ENCODE results near the gene RPGR. TPM values are rescaled to one million over a fixed set of nuclear protein-coding genes. Genes with fewer than 3 reads are reported as not detected.

RPGR gene
- total and polyA plus RNA-seq, 2 donors from 2014 or later = 5.4 to 23.0 TPM

DNA sequence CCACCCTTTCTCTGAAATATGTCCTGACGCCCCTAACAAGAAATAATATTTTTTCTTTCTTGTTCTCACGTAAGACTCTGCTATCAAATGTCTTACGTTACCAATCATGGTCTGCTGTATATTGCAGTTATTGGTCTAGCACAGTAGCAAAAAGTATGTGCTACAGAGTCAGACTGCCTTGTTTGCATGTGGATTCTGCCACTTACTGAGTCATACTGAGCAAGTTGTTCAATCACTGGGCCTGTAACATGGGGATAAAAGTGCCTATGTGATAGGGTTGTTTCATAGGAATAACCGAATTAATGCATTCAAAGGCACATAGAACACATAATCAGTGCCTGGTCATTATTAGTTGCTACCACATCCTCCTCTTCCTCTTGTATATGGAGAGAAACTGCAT lies 14.1 kb downstream of the RPGR start:
- Histone ChIP-seq H3K9me3 (ENCODE audit: control insufficient read depth in 2 of 3, insufficient read depth in 1 of 3, low read length in 3 of 3) (no peaks in the 10 kb centered on the region), H3K4me3 (ENCODE audit: low read length in 3 of 3) (no peak overlapping the region), H3K27me3 (ENCODE audit: control insufficient read depth, insufficient read depth, low read length) (no peaks in the 10 kb centered on the region), H3K36me3 (ENCODE audit: control insufficient read depth in 2 of 3, insufficient read depth in 3 of 3, low read length in 3 of 3) (no peaks in the 10 kb centered on the region), H3K27ac (ENCODE audit: low read depth in 2 of 2, low read length in 2 of 2) (no peak overlapping the region), H3K4me1 (ENCODE audit: control insufficient read depth in 2 of 3, insufficient read depth in 2 of 3, low read depth in 1 of 3, low read length in 3 of 3) (no peaks in the 10 kb centered on the region), H3K9ac (ENCODE audit: low read length in 3 of 3) (no peak overlapping the region)
- intact Hi-C loops (cut with DNase I) = no loop called here
- no peak for DNase-seq
- TF ChIP-seq, protein P1, sequence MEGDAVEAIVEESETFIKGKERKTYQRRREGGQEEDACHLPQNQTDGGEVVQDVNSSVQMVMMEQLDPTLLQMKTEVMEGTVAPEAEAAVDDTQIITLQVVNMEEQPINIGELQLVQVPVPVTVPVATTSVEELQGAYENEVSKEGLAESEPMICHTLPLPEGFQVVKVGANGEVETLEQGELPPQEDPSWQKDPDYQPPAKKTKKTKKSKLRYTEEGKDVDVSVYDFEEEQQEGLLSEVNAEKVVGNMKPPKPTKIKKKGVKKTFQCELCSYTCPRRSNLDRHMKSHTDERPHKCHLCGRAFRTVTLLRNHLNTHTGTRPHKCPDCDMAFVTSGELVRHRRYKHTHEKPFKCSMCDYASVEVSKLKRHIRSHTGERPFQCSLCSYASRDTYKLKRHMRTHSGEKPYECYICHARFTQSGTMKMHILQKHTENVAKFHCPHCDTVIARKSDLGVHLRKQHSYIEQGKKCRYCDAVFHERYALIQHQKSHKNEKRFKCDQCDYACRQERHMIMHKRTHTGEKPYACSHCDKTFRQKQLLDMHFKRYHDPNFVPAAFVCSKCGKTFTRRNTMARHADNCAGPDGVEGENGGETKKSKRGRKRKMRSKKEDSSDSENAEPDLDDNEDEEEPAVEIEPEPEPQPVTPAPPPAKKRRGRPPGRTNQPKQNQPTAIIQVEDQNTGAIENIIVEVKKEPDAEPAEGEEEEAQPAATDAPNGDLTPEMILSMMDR (IDR thresholded peaks at IDR 0.05; ENCODE audit: borderline replicate concordance, extremely low read depth, insufficient read depth) = no peak
- no peak for FAIRE-seq

DNA sequence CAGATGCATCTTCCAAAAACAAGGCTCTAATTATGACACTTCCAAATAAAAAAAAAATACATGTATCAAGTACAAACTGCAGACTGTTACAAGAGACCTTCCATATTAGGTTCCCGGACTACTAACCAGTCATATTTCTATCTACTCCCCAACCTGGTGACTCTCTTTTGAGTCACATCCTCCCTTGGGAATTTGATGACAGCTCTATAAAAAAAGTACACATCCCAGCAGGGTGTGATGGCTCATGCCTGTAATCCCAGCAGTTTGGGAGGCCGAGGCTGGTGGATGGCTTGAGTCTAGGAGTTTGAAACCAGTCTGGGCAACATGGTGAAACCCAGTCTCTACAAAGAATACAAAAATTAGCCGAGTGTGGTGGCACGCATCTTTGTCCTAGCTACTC lies 14.9 kb downstream of the RPGR start:
- H3K36me3 ChIP-seq (ENCODE audit: control insufficient read depth in 2 of 3, insufficient read depth in 3 of 3, low read length in 3 of 3) = no peaks in the 10 kb centered on the region
- H3K27me3 ChIP-seq (ENCODE audit: control insufficient read depth, insufficient read depth, low read length) = no peaks in the 10 kb centered on the region
- H3K9ac ChIP-seq (ENCODE audit: low read length in 3 of 3) = no peak overlapping the region
- intact Hi-C loops (cut with DNase I) = no loop called here
- DNase-seq (peak in 1 of 5 donors; percentile 5), FAIRE-seq (no peak)
- H3K9me3 ChIP-seq (ENCODE audit: control insufficient read depth in 2 of 3, insufficient read depth in 1 of 3, low read length in 3 of 3) = no peaks in the 10 kb centered on the region
- no peak overlapping the region for H3K27ac ChIP-seq (ENCODE audit: low read depth in 2 of 2, low read length in 2 of 2)
- no peak overlapping the region for H3K4me3 ChIP-seq (ENCODE audit: low read length in 3 of 3)
- TF ChIP-seq, protein P1 (IDR thresholded peaks at IDR 0.05; ENCODE audit: borderline replicate concordance, extremely low read depth, insufficient read depth) = no peak
- H3K4me1 ChIP-seq (ENCODE audit: control insufficient read depth in 2 of 3, insufficient read depth in 2 of 3, low read depth in 1 of 3, low read length in 3 of 3) = no peaks in the 10 kb centered on the region

DNA sequence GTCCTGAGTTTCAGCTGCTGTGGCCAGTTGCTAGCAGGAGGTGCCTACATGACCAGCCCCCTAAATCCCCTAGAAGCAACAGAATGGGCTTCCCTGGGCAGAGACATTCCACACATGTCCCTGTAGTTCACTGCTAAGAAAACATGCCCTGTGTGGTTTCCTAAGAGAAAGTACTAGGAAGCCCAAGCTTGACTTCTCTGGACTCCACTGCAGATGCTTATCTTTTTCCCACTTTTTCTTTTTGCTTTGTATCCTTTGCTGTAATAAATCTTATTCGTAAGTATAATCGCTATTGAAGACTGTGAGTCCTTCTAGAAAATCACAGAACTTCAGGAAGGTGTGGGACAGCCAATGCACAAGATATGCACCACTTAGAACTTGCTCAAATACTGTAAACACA lies 15.6 kb downstream of the RPGR start:
- DNase-seq (peak in 1 of 5 donors; percentile 6), FAIRE-seq (no peak)
- Histone ChIP-seq H3K9me3 (ENCODE audit: control insufficient read depth in 2 of 3, insufficient read depth in 1 of 3, low read length in 3 of 3) (no peaks in the 10 kb centered on the region), H3K36me3 (ENCODE audit: control insufficient read depth in 2 of 3, insufficient read depth in 3 of 3, low read length in 3 of 3) (no peaks in the 10 kb centered on the region), H3K27me3 (ENCODE audit: control insufficient read depth, insufficient read depth, low read length) (no peaks in the 10 kb centered on the region), H3K27ac (ENCODE audit: low read depth in 2 of 2, low read length in 2 of 2) (no peak overlapping the region), H3K9ac (ENCODE audit: low read length in 3 of 3) (no peak overlapping the region), H3K4me3 (ENCODE audit: low read length in 3 of 3) (no peak overlapping the region), H3K4me1 (ENCODE audit: control insufficient read depth in 2 of 3, insufficient read depth in 2 of 3, low read depth in 1 of 3, low read length in 3 of 3) (no peaks in the 10 kb centered on the region)
- intact Hi-C loops (cut with DNase I) = no loop called here
- TF ChIP-seq, protein P1 (IDR thresholded peaks at IDR 0.05; ENCODE audit: borderline replicate concordance, extremely low read depth, insufficient read depth) = no peak

DNA sequence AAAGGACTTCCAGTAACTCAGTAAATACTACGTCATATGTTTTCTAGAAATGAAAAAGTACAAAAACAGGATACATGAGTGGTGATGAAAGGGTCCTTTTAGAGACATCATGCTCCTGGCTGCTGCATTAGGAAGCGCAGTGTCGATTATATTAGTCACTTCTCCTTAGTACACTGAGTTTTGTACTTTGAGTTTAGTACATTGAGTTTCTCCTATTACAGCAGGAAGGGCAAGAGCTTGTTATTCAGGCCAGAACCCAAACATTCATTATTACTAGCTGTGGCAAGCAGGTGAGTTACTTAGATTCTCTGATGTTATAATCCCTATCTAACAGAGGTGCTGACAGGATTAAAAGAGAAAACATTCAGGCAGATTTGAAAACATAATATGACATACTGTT lies 21.3 kb downstream of the RPGR start:
- FAIRE-seq = no peak

More for the DNA sequence above, 21.3 kb downstream of the RPGR start:
- Histone ChIP-seq H3K4me3 (ENCODE audit: low read length in 3 of 3) (no peak overlapping the region), H3K9me3 (ENCODE audit: control insufficient read depth in 2 of 3, insufficient read depth in 1 of 3, low read length in 3 of 3) (no peaks in the 10 kb centered on the region), H3K9ac (ENCODE audit: low read length in 3 of 3) (no peak overlapping the region), H3K4me1 (ENCODE audit: control insufficient read depth in 2 of 3, insufficient read depth in 2 of 3, low read depth in 1 of 3, low read length in 3 of 3) (no peaks in the 10 kb centered on the region), H3K36me3 (ENCODE audit: control insufficient read depth in 2 of 3, insufficient read depth in 3 of 3, low read length in 3 of 3) (no peaks in the 10 kb centered on the region), H3K27ac (ENCODE audit: low read depth in 2 of 2, low read length in 2 of 2) (no peak overlapping the region), H3K27me3 (ENCODE audit: control insufficient read depth, insufficient read depth, low read length) (no peaks in the 10 kb centered on the region)
- intact Hi-C loops (cut with DNase I) = no loop called here
- TF ChIP-seq, protein P1 (IDR thresholded peaks at IDR 0.05; ENCODE audit: borderline replicate concordance, extremely low read depth, insufficient read depth) = no peak
- DNase-seq = no peak
